Right hindlimb (tissue), 1 donor: ENCODE results near the gene YWHAQ.

Experiments
- DNase-seq: peaks from one replicate; pipeline ENCODE4 v3.0.0-alpha.2; 2018

YWHAQ gene

DNA sequence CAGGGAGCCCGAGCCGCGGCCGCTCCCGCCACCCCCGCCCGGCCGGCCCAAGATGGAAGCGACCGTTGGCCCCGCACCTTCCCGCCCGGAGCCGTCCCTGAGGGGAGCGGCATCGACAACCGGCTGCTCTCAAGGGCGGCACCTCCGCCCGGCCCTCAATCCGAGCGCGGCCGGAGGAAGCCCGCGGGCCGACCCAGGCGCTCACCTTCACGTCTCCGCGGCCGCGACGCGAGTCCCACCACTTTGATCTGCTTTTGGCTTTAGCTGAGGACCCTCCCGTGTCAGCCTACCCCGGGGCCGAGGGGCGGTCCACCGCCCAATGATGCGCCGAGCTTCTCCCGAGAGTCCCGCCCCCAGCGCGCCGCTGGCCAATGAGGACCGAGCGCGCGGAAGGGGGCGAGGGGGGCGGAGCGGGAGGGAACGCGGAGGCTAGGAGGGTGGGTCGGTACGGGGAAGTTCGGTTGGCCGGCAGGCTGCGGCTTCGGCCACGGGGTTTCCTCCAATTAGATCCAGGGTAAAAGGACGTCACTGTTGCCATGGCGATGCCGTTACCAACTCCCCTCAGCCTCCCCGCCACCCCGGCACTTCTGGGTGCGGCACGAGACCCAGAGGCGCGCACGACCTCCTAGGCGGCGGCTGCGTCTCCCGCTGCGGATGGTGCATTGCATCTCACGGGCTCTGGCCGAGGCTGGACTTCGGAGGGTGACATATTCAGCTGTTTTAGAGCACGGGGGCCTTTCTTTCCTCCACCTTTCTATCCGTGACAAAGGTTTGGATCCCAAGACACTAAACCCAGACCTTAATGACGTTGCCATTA is at the start of gene YWHAQ:
Gene YWHAQ, minus strand, starts transcription at position 262 of the 817 bp plus-strand sequence. CDS start 545 bp downstream, outside the sequence.
- peak; percentile 99 for DNase-seq

DNA sequence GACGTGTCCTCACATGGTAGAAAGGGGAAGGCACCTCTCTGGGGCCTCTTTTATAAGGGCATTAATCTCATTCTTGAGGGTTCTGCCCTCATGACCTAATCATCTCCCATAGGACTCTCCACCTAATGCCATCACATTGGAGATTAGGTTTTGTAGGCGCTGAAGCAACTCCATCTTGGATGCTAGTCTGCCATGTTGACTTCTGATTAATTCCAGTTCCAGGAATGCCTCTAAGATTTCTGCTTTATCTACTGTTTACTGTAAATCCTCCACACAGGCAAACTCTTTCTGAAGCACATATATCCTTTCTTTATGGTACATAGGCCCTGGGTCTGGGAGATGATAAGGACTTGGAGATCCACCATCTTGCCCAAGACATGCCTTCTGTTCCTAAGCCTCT is 49.3 kb upstream of the YWHAQ start:
- no peak for DNase-seq

DNA sequence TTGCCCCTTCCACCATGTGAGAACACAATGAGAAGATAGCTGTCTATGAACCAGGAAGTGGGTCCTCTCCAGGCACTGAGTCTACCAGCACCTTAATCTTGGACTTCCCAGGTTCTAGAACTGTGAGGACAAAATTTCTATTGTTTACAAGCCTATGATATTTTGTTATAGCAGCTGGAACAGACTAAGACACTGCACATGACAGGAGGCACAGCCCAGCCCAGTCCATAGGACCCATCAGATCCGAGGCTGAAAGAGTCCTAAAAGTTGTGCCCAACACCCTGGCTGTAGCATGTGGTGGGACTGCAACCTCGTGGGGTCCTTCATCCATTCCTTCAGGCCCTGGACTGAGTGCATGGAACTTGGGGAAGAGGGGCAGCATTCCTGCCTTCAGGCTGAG is 48.4 kb upstream of the YWHAQ start:
- no peak for DNase-seq

DNA sequence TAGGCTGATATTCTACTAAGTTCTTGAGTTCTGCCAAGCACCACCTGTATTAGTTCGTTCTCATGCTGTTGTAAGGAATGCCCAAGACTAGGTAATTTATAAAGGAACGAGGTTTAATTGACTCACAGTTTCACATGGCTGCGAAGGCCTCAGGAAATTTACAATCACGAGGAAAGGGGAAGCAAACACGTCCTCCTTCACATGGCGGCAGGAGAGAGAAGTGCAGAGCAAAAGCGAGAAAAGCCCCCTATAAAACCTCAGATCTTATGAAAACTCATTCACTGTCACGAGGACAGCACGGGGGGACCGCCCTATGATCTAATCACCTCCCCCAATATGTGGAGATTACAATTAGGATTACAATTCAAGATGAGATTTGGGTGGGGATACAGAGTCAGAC is 47.7 kb upstream of the YWHAQ start:
- DNase-seq, result no peak

DNA sequence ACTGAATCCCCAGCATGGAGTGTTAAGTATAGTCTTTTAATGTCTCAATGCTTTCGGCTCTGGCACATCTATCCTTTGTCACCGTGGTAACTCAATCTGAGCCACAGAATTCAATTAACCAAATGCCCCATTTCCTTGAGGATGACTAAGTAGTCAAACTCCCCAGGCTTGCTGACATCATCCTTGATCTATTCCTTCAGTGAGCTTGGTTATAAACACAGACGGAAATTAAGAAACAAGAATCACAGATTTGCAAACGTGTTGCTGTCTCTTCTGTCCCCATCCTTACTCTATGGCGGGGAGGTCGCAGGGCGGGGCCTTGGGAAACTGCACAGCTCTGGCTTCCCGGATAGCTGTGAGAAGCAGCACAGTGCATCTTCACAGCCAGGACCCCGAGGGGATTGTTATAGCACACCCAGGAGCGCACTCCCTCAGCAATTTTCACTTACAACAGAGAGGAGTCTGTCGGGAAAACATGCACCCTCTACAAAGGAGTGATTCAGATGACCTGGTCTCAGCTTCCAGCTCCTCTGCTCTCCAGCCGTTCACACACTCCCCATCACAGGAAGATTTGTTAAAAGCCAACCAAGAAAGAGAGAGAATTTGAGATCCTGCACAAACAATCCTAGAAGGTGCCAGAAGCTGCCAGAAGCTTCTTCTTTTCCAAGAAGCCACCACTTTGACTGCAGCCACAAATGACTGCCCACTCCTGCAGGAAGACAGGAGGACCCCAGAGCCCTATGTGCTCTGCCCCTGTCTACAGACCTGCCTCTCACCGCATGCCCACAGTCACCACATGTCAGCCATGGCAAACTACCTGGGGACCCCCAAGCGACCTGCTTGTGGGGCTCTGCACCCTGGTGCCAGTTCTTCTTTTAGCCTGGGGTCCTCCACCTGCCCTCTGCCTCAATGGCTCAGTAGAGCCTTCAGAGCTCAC is 44.9 kb upstream of the YWHAQ start:
- DNase-seq, result no peak

DNA sequence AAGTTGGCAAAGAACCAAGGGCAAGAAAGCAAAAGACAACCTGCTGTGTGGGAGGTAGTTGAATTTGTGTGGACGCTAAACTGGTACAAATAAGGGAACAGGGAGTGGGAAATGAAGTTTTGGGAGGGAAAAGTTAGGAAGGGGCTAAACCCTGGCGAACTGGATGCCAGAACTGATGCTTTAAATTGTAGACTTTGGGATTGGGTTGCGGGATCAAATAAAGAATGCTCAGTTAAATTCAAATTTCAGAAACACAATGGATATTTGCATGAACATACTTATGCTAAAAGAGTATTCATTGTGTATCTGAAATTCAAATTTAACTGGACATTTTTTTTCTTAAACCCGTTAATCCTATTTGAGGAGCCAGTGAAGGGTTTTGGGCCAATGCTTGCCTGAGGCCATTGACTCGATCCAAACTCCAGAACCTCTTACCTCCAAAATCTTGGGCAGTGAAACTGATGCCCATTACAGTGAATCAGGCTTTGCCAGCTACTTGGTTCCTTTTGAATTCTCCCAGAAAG is 44.2 kb upstream of the YWHAQ start:
- DNase-seq, result no peak

DNA sequence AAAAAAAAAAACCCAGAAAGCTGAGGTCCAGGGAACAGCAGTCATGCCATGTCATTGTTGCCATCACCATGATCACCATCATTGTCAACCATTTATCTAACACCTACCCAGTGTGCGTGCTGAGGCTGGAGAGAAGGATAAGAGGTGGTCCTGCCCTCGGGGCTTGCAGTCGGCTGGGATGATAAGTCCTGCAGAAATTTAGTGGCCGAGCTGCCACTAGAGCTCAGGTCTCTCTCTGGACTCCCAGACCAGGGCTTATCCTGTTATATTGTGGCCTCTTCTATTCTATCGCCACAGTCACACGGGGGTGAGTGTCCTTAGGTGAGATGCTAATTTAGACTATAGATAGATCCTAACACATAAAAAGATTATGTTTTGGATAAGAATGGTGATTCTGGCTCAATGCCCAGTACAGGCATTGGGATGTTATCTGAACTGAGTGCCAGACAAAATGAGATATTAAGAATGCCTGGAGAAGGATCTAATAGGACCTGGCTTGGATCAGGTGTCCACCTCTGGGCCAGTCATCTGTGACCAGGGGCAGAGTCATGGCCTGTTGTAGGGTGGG is 43.2 kb upstream of the YWHAQ start:
- no peak for DNase-seq

DNA sequence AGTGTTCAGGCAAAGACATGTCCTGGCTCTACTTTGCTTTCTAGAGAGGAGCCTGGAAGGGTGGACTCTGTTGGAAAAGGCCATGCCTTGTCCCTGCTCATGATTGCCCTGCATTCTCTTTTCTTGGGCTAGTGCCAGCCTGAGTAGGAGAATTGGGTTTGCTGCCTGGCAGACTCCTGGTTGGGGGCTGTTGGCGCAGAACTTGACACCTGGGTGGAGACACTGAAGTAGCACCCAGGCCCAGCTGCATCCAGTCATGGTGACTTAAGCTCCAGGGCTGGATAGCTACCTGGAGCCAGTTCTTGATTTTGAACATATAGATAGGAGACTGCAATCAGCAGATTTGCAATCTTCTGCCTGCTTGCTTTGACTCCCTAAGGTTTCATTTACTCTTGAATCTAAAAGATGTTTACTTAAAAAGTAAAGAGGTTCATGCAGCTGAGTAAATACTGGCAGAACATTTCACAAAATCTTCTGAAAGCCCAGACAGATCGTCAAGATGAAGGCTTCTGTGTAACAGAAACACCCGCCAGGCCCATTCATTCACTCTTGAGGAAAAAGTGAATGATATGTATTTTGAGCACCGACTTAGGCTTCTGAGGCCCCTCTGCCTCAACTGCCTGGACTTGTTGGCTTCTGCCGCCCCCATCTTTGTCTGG is 38.0 kb upstream of the YWHAQ start:
- peak; percentile 45 for DNase-seq

DNA sequence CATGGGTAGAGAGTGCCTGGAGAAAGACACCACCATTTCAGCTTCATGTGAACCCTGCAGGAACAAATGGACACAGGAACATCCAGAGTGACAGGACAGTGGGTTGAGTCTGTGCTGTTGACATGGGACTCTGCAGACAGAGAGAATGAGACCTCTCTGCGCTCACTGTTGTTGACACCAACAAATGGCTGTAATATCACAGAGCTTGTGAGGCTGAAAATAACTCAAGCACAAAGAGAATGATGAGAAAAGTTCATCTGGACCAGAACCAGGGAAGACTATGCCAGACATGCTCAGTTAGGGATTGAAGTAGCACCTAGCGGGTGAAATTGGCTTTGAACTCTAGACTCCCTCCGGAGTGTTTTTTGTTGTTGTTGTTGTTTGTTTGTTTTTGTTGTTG is 37.0 kb upstream of the YWHAQ start:
- DNase-seq, result no peak

DNA sequence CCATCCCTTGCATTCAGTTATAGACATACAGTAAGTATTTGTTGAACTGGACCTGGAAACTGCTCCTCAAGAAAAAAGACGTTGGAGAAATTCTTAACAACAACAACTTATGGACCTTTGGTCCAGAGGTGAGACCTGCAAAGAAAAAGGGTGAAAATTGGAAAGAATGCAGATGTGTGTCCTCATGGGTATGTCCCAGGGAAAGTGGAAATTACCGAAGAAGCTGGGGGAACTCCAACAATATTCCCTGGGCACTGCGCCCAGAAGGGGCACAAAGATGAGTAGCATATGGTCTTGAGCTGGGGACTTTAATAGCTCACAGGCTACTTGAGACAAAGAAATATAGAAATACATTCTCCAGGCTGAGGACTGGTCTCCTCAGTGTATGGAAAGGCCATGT is 35.5 kb upstream of the YWHAQ start:
- no peak for DNase-seq

DNA sequence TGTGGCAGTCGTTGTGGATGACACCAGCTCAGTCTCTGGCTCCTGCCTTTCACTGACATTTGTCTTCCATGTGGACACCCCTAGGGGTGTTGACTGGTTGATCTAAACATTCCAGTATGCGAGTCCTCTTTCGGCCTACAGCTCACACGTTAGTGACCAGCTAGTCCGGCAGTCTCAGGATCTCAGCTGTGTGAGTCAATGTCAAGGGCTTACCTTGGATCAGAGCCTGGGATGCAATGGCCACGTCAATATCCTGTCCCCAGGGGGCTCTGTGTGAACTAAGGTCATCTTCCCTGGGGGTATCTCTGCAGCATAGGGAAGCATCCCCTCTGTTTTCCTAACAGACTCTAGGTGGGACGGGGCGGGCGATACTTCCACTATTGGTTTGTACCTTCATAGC is 35.1 kb upstream of the YWHAQ start:
- DNase-seq, result no peak

DNA sequence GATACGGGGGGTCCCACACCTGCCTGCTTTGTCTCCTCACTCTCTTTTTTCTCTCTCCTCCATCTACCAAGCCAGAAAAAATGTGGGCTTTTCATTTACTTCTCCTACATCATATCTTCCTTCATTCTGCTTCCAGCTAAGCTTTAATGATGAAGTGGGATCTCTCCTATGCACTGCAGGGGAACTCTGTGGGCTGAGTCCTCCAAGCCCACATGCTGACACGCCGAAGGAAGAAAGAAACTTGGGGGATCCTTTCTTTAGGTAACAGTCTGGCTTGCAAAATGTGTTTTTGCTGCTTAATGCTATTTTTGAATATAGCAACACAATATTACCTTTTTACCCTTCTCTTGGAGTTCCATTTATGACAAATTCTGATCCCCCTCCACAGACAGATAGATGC is 33.6 kb upstream of the YWHAQ start:
- no peak for DNase-seq

DNA sequence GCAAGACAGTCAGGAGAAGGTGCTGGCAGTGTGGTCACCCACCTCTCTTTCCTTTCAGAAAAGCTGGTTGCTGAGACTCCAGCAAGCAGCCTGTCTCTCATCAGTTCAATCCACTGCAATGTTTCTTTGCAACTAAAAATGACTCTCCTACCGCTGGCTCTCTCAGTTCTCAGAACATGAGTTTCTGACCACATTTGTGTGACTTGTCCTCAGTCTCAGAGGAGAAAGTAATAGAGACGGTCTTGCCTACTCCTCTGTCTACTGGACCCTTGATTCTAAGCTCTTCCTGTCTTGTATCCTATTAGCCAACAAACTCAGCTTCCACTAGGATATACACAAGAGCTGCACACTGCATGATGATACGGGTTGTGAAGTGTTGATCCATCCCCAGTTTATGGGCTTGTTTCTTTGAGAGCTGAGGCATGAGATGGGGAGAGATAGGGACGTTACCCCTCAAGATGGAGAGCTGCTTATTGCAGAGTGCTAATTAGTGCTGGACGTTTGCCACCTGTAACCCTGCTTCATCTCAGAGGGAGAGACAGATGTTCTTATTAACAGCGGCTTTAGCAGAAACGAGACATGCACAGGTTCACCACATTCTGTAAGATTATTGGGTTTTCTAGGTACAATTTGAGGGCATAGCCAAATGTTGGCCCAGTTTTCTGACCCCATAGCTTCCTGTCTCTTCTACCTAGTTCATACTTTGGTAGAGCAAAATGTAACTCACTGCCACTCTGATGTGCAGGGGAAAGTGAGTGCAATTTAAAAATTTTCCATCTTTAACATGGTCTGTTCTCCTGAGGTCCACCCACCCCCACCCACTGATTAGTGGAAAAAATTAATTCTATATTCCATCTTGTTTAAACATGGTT is 32.4 kb upstream of the YWHAQ start:
- DNase-seq, result no peak

DNA sequence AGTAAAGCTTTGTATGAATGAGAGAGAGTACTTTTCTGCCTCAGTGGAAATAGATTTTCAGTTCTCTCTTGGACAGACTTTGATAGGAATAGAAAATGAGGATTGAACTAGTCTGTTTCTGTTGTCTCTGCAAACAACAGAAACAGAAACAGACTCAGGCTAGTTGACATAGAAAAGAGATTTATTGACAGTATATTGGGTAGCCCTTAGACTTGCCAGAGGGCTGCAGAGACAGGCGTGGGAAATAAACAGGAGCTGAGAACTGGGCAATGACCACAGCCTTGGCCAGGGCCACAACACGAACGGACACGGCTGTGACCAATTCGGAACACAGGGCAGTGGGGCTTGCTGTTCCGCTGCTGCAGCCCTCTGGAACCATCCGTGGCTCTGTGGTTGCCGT is 30.5 kb upstream of the YWHAQ start:
- DNase-seq, result no peak

DNA sequence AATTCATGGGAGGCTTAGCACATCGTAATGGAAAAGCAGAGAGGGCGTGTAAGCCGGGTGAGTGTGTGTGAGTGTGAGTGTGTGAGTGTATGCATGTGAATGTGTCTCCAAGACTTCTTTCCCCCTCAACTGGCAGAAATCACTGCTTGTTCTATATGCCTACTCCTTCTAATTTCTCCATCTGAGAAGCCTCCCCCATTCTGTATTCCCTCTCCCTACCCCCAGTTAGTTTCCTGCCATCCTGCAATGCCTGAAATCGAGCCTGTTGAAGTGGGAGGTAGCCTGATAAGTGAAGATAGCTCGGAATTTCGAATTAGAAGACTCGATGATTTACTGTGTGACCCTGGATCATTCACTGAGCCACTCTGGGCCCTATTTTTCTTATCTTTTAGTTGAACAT is 30.0 kb upstream of the YWHAQ start:
- DNase-seq, result no peak

DNA sequence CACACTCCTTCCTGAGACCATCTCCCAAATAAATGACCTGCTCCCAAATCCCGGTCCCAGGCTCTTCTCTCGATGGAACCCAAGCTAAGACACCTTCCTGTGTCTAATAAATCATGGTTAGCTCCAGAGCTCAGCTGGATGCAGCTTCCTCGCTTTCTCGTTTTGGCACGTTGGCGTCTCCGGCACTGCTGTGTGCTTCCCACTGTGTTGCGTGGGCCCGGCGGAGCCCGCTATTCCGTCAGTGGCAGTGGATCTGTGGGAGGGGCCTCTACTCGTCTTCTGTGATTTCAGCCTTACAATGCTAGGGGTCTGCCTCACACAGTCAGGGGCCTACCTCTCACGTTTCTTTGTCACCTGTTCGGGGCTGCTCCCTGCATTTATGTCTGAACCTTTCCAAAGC is 29.4 kb upstream of the YWHAQ start:
- DNase-seq, result no peak

DNA sequence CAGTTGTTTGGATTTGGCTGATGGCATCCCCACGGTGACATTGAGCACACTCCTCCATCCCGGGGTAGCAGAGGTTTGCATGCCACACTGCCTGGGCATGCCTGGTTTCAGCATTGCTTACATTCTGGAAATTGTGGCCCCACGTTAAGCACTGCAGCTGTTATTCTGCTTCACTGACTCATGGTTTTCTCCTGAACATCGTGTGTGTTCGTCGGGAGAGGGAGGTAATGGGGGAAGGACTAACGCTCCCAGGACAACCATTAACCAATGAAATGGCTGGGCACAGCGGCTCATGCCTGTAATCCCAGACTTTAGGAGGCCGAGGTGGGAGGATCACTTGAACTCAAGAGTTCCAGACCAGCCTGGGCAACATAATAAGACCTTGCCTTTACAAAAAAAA is 28.2 kb upstream of the YWHAQ start:
- no peak for DNase-seq

DNA sequence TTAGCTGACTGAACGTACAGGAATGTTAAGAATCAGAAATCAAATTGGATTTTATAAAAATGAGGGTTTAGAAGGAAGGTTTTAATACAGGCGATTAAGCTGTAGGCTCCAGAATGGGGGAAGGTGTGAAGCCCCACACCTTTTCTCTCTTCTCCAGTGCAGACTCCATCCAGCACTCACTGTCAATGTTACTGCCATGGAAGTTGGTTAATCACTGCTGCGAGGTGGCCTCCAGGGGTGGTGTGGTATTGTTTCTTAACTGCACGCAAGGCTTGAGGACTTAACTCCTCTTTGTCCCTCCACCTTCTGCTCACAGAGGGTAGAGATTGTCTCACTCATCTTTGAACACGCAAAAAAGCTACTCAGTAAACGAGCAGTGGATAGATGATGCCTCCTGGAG is 26.9 kb upstream of the YWHAQ start:
- no peak for DNase-seq

DNA sequence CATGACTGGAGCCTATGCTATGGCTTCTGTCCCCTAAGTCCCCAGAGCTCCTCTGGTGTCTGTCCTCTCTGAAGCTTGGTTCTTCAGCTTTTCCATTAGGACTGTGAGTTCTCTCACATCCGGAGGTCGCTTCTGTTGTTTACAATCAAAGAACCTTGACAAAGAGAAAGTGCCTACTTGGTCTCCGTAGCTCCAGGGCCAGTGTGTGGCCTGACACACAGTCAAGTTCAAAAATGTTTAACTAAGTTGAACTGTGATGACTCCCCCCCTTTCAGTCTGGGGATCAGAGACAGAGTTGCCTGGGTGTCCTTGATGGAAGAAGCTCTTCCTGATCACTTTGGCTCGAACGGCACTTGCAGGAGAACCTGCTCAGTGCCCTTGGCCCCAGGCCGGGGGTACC is 26.3 kb upstream of the YWHAQ start:
- DNase-seq, result no peak

DNA sequence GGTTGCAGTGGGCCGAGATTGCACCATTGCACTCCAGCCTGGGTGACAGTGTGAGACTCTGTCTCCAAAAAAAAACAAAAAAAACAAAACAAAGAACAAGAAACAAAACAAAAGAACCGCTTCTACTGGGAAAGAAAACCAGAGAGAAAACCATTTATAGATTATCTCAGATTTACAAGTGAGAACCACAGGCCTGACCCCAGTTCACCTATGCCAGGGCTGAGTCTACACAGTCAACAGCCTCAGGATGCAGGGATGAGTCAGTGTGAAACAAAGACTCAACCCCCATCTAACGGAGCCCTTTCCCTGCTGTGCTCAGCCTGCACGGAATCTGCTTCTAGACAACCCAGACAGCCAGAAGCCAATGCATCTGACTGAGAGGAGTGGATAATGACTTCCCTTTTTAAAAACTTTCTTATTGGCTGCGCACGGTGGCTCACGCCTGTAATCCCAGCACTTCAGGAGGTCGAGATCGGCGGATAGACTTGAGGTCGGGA is 25.5 kb upstream of the YWHAQ start:
- no peak for DNase-seq

DNA sequence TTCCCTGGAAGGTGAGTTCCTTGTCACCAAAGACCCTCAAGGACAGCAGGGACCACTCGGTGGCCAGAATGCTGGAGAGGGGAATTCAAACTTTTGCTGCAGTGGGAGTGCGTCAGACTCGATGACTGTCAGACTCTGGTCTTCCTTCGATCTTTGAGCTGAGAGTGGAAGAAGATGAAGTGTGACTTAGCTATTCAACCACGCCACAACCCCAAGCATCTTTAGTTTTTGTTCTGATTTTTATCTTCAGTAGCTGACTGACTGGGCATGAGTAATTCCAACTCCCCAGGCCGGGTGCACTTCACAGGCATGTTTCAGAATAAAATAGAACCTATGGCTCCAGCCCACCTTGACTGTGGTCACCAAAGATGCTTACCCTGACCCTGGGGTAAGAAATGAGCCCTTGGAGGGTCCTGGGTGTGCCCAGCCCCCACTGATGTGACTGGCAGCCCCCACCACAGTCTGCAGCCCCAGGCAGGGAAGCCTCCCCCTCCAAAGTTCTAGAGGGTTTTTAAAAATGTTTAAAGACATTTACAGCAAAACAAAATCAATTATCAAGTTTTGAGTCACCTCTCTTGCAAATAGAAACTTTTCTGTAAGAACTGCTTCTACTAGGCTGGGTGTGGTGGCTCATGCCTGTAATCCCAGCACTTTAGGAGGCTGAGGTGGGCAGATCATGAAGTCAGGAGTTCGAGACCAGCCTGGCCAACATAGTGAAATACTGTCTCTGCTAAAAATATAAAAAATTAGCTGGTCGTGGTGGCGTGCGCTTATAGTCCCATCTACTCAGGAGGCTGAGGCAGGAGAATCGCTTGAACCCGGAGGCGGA is 24.9 kb upstream of the YWHAQ start:
- DNase-seq, result no peak
